K562 (cell line): ENCODE measurements around the gene MLC1. TPM values are rescaled to one million over a fixed set of nuclear protein-coding genes. Genes with fewer than 3 reads are reported as not detected.

ENCODE experiments used
- ATAC-seq: fragments of 200-7000 bp; cut with Tn5 transposase; 3 replicates; pipeline ENCODE4 v1.9.1; 2020; ENCODE audit warnings: moderate library complexity
- BruUV-seq: library from RNA; stranded (reverse); fragments of 400-500 nt; replicated peaks from 2 replicates; lab custom pipeline; 2021; lab: Mats Ljungman, UMichigan
- CTCF ChIA-PET: fragments of 300-600 bp; formaldehyde crosslinking; extraction: SDS; loops from one replicate; lab custom pipeline; 2021; ENCODE audit warnings: low intra/inter-chr PET ratio; lab: Yijun Ruan, JAX
- POLR2A ChIA-PET: fragments of 300-600, 350-650 bp; sonication (Branson Sonifier 250); formaldehyde crosslinking; extraction: SDS; loops from one replicate; lab custom pipeline; 2021; ENCODE audit warnings: antibody characterized with exemption, inconsistent platforms; lab: Yijun Ruan, JAX
- DNase-seq, 4 experiments: peaks; one replicate each; pipeline versions ENCODE4 v3.0.0 to v3.0.0-alpha.2; 2011 to 2018; ENCODE audit warnings: low spot score in 3 of 4, mixed read lengths in 3 of 4; ENCODE audit errors: extremely low read depth in 1 of 4
- FAIRE-seq: peaks from 2 replicates; lab custom pipeline; 2011; peaks lifted over from hg19 to GRCh38; lab: Jason Lieb, UNC
- H2AFZ ChIP-seq: 2 replicates; pipeline ENCODE4 v1.6.0; 2011; ENCODE audit warnings: low read depth, low read length, control low read depth, inconsistent platforms
- H3K27ac ChIP-seq: fragments of 200-600 bp; 3 replicates; pipeline ENCODE4 v1.8.0; 2011; ENCODE audit warnings: low read depth, mild to moderate bottlenecking, control low read depth, inconsistent platforms, low read length, moderate library complexity, mixed read lengths; ENCODE audit errors: extremely low read depth
- H3K27me3 ChIP-seq, 2 experiments: fragments of 300-600 bp in 1 of 2; 2 replicates in 1 of 2; 3 replicates in 1 of 2; pipeline versions ENCODE4 v1.6.0 to v1.8.0; 2011; ENCODE audit warnings: inconsistent platforms in 2 of 2, low read length in 2 of 2, mild to moderate bottlenecking in 1 of 2, mixed read lengths in 1 of 2, moderate library complexity in 1 of 2; ENCODE audit not compliant: control insufficient read depth in 2 of 2, insufficient read depth in 2 of 2
- H3K36me3 ChIP-seq: fragments of 300-600 bp; 3 replicates; pipeline ENCODE4 v1.8.0; 2011; ENCODE audit warnings: mild to moderate bottlenecking, low read length, inconsistent platforms; ENCODE audit not compliant: control insufficient read depth, insufficient read depth
- H3K4me1 ChIP-seq, 2 experiments: fragments of 200-600 bp in 1 of 2; replicated peaks in 1 of 2; 2 replicates in 1 of 2; 3 replicates in 1 of 2; pipeline versions ENCODE4 v1.5.1 to v1.8.0; 2011; ENCODE audit warnings: inconsistent platforms in 2 of 2, low read length in 2 of 2, mild to moderate bottlenecking in 1 of 2, mixed read lengths in 1 of 2, moderate library complexity in 1 of 2; ENCODE audit not compliant: control insufficient read depth in 2 of 2, insufficient read depth in 2 of 2
- H3K4me2 ChIP-seq: 2 replicates; pipeline ENCODE4 v1.6.1; 2011; ENCODE audit warnings: low read length, control low read depth, inconsistent platforms, mixed read lengths; ENCODE audit not compliant: insufficient read depth
- H3K4me3 ChIP-seq: fragments of 200-600 bp; sonication (generic), shearing (Covaris generic); 2 replicates; pipeline ENCODE4 v1.5.1; 2016; ENCODE audit warnings: control low read depth, inconsistent platforms
- H3K79me2 ChIP-seq: fragments of 200-600 bp; 3 replicates; pipeline ENCODE4 v1.8.0; 2011; ENCODE audit warnings: low read length, inconsistent platforms; ENCODE audit not compliant: control insufficient read depth, insufficient read depth
- H3K9ac ChIP-seq, 2 experiments: 2 replicates each; pipeline versions ENCODE4 v1.6.0 to v1.6.1; 2011; ENCODE audit warnings: low read depth in 2 of 2, low read length in 2 of 2, control low read depth in 1 of 2, inconsistent platforms in 1 of 2, mild to moderate bottlenecking in 1 of 2, mixed read lengths in 1 of 2; ENCODE audit not compliant: insufficient read depth in 1 of 2
- H3K9me1 ChIP-seq: one replicate; pipeline ENCODE4 v1.6.0; 2011; ENCODE audit warnings: inconsistent platforms, mild to moderate bottlenecking, low read length, moderate library complexity; ENCODE audit not compliant: control insufficient read depth, insufficient read depth
- H3K9me3 ChIP-seq: replicated peaks from 2 replicates; pipeline ENCODE4 v1.5.1; 2011; ENCODE audit warnings: low read depth, low read length, inconsistent platforms; ENCODE audit not compliant: control insufficient read depth, insufficient read depth
- H4K20me1 ChIP-seq: replicated peaks from 2 replicates; pipeline ENCODE4 v1.6.1; 2011; ENCODE audit warnings: low read length, inconsistent platforms, mixed read lengths; ENCODE audit not compliant: control insufficient read depth, insufficient read depth
- GATAD2B ChIP-seq: fragments of 450-650 bp; IDR thresholded peaks from 2 replicates; pipeline ENCODE4 v1.6.1; 2017; ENCODE audit warnings: mild to moderate bottlenecking, borderline replicate concordance
- KDM5B ChIP-seq: fragments of 200-600 bp; sonication (generic); IDR thresholded peaks from 2 replicates; pipeline ENCODE4 v1.6.1; 2012; ENCODE audit warnings: low read depth, mild to moderate bottlenecking, moderate library complexity, low read length, control low read depth, inconsistent platforms; ENCODE audit not compliant: insufficient replicate concordance
- LCOR ChIP-seq: sonication (generic); formaldehyde crosslinking; IDR thresholded peaks from 2 replicates; pipeline ENCODE4 v1.8.0; 2022; ENCODE audit warnings: mild to moderate bottlenecking, missing genetic modification reagents
- NFIC ChIP-seq: fragments of 450-650 bp; IDR thresholded peaks from 2 replicates; pipeline ENCODE4 v1.6.1; 2017; ENCODE audit warnings: mild to moderate bottlenecking, inconsistent platforms
- NR2F6 ChIP-seq: fragments of 450-650 bp; formaldehyde crosslinking; IDR thresholded peaks from 2 replicates; pipeline ENCODE4 v1.4.0; 2020; ENCODE audit warnings: mild to moderate bottlenecking
- RAD51 ChIP-seq: fragments of 450-650 bp; IDR thresholded peaks from 2 replicates; pipeline ENCODE4 v1.7.1; 2016; ENCODE audit warnings: low read depth, mild to moderate bottlenecking, borderline replicate concordance
- STAT5B ChIP-seq: fragments of 250-450 bp; sonication (Bioruptor Pico); IDR thresholded peaks from 2 replicates; pipeline ENCODE4 v1.8.0; 2021; ENCODE audit warnings: mild to moderate bottlenecking, inconsistent platforms
- TRIM24 ChIP-seq, 2 experiments: fragments of 450-650 bp; IDR thresholded peaks; 2 replicates each; pipeline ENCODE4 v1.6.1; 2016
- U2AF2 ChIP-seq: fragments of 200-400 bp; formaldehyde crosslinking; optimal IDR thresholded peaks from 2 replicates; pipeline ENCODE3; 2017; ENCODE audit warnings: low read depth, mild to moderate bottlenecking, low read length
- ZHX1 ChIP-seq: fragments of 150-350 bp; conservative IDR thresholded peaks from 2 replicates; pipeline ENCODE4 v1.6.1; 2014; ENCODE audit warnings: low read length
- ZNF146 ChIP-seq: IDR thresholded peaks from one replicate; pipeline ENCODE4 v1.6.1; 2018; ENCODE audit warnings: missing compliant biosample characterization; ENCODE audit not compliant: unreplicated experiment
- ZNF79 ChIP-seq: fragments of 250-450 bp; sonication (Bioruptor Pico); IDR thresholded peaks from 2 replicates; pipeline ENCODE4 v1.4.0; 2020; ENCODE audit warnings: low read depth, mild to moderate bottlenecking, moderate library complexity
- WGBS: fragments of 100-300 bp; shearing (Covaris generic); methylation state at CpG from one replicate; pipeline ENCODE4 v1.1.6; 2016; ENCODE audit warnings: low coverage, mixed read lengths; ENCODE audit not compliant: insufficient coverage; ENCODE audit errors: missing lambda C conversion rate; 5-methylcytosine and 5-hydroxymethylcytosine counted together
- in situ Hi-C: fragments of 300-500 bp; cut with MboI; formaldehyde crosslinking; loops from 4 replicates; pipeline ENCODE4 v1.15.0; 2018; ENCODE audit warnings: inconsistent platforms, mixed read lengths
- intact Hi-C: fragments of 100-400 bp; cut with micrococcal nuclease; formaldehyde crosslinking; loops from 2 replicates; pipeline ENCODE4 v1.14.2; 2022
- polyA plus RNA-seq, 8 experiments: library from polyadenylated mRNA; depleted of rRNA in 4 of 8; stranded (reverse) in 5 of 8; unstranded in 3 of 8; fragments of >200 nt; fragmentation: Nextera tagmentation in 2 of 8; fragmentation: Illumina TruSeq in 1 of 8; extraction: Ambion mirVana in 2 of 8; extraction: Trizol in 1 of 8; gene quantifications; 2 replicates each; pipeline versions ENCODE4 v1.2.1 to v1.2.3, GENCODE V29; 2011 to 2014; ENCODE audit warnings: inconsistent platforms in 1 of 8, missing spikeins in 1 of 8
- total RNA-seq, 7 experiments: library from RNA; depleted of rRNA in 6 of 7; stranded (reverse); fragments of >200 nt in 6 of 7; fragmentation: Illumina TruSeq in 2 of 7; extraction: Trizol in 2 of 7; gene quantifications; 2 replicates each; pipeline versions ENCODE4 v1.2.1 to v1.2.3, GENCODE V29; 2011 to 2021; ENCODE audit warnings: low replicate concordance in 1 of 7
- TF ChIP-seq, protein P1 (sequence below): fragments of 450-650 bp; IDR thresholded peaks from 2 replicates; pipeline ENCODE4 v1.6.1; 2016
- TF ChIP-seq, protein P2 (sequence below): fragments of 250-450 bp; sonication (Bioruptor Pico); IDR thresholded peaks from 2 replicates; pipeline ENCODE4 v1.4.0; 2020; ENCODE audit warnings: mild to moderate bottlenecking, moderate library complexity

MLC1 gene
- total and polyA plus RNA-seq, 9 of the 15 experiments (the other 6 are each of a cell fraction or from before 2014, with no cell fraction given), result 0.06 to 0.98 (median 0.39) TPM

GRCh38 chr22:50072714-50073538 lies 12.3 kb downstream of the MLC1 start (continued):
- TF ChIP-seq TRIM24 (IDR thresholded peaks at IDR 0.05), result no peak
- TF ChIP-seq RAD51, result no peak

GRCh38 chr22:50072167-50072555 lies 13.1 kb downstream of the MLC1 start:
- WGBS, result 57% methylated on average over 4 of the region's 9 CpGs
- BruUV-seq, result no TSS peak
- TF ChIP-seq KDM5B (no peak), LCOR (CRISPR knock-in tag) (no peak), ZNF79 (no peak), NFIC (no peak), U2AF2 (no peak), ZHX1 (no peak), STAT5B (CRISPR knock-in tag) (no peak), GATAD2B (no peak), NR2F6 (no peak), ZNF146 (CRISPR knock-in tag) (no peak)
- TF ChIP-seq, protein P1, sequence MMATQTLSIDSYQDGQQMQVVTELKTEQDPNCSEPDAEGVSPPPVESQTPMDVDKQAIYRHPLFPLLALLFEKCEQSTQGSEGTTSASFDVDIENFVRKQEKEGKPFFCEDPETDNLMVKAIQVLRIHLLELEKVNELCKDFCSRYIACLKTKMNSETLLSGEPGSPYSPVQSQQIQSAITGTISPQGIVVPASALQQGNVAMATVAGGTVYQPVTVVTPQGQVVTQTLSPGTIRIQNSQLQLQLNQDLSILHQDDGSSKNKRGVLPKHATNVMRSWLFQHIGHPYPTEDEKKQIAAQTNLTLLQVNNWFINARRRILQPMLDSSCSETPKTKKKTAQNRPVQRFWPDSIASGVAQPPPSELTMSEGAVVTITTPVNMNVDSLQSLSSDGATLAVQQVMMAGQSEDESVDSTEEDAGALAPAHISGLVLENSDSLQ, result no peak
- TF ChIP-seq, protein P2, sequence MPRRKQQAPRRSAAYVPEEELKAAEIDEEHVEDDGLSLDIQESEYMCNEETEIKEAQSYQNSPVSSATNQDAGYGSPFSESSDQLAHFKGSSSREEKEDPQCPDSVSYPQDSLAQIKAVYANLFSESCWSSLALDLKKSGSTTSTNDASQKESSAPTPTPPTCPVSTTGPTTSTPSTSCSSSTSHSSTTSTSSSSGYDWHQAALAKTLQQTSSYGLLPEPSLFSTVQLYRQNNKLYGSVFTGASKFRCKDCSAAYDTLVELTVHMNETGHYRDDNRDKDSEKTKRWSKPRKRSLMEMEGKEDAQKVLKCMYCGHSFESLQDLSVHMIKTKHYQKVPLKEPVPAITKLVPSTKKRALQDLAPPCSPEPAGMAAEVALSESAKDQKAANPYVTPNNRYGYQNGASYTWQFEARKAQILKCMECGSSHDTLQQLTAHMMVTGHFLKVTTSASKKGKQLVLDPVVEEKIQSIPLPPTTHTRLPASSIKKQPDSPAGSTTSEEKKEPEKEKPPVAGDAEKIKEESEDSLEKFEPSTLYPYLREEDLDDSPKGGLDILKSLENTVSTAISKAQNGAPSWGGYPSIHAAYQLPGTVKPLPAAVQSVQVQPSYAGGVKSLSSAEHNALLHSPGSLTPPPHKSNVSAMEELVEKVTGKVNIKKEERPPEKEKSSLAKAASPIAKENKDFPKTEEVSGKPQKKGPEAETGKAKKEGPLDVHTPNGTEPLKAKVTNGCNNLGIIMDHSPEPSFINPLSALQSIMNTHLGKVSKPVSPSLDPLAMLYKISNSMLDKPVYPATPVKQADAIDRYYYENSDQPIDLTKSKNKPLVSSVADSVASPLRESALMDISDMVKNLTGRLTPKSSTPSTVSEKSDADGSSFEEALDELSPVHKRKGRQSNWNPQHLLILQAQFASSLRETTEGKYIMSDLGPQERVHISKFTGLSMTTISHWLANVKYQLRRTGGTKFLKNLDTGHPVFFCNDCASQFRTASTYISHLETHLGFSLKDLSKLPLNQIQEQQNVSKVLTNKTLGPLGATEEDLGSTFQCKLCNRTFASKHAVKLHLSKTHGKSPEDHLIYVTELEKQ (CRISPR knock-in tag), result no peak

More at GRCh38 chr22:50072167-50072555, 13.1 kb downstream of the MLC1 start:
- intact Hi-C loops (no loop called here), in situ Hi-C loops (no loop called here)
- H3K27me3 ChIP-seq, result no peaks in the 10 kb centered on the region
- FAIRE-seq, result no peak
- no peak for ATAC-seq
- no peaks in the 10 kb centered on the region for H3K79me2 ChIP-seq
- H3K9me3 ChIP-seq, result no peaks in the 10 kb centered on the region
- peaks cover 0 to 40% of the 10 kb centered on the region in 2 experiments; a peak in 2 of 5 replicates for H3K4me1 ChIP-seq
- H2AFZ ChIP-seq, result no peak overlapping the region
- DNase-seq, result no peak
- H3K4me2 ChIP-seq, result no peak overlapping the region
- H3K36me3 ChIP-seq, result no peaks in the 10 kb centered on the region
- H3K9me1 ChIP-seq, result no peaks in the 10 kb centered on the region
- no peaks in the 10 kb centered on the region for H4K20me1 ChIP-seq
- H3K9ac ChIP-seq, result no peak overlapping the region
- ChIA-PET CTCF (no interaction called here), POLR2A (no interaction called here)
- H3K4me3 ChIP-seq, result no peak overlapping the region
- no peak overlapping the region for H3K27ac ChIP-seq
